HepG2 (cell line): ENCODE results near the gene KXD1. TPM values are rescaled to one million over a fixed set of nuclear protein-coding genes. Genes with fewer than 3 reads are reported as not detected.

Experiments used
- ATAC-seq: fragments of 200-7000 bp; cut with Tn5 transposase; 3 replicates; pipeline ENCODE4 v1.9.1; 2020; ENCODE audit warnings: mild to moderate bottlenecking, moderate library complexity
- BruUV-seq: library from RNA; stranded (reverse); fragments of 400-500 nt; replicated peaks from 2 replicates; lab custom pipeline; 2021; lab: Mats Ljungman, UMichigan
- CTCF ChIA-PET: fragments of 300-600 bp; formaldehyde crosslinking; extraction: SDS; loops from one replicate; lab custom pipeline; 2021; ENCODE audit warnings: low total read pairs, inconsistent platforms, low intra/inter-chr PET ratio; lab: Yijun Ruan, JAX
- POLR2A ChIA-PET: fragments of 350-600 bp; sonication (Branson Sonifier 250); formaldehyde crosslinking; loops from one replicate; lab custom pipeline; 2020; ENCODE audit warnings: antibody characterized with exemption, inconsistent platforms; lab: Yijun Ruan, JAX
- DNase-seq: peaks from one replicate; pipeline ENCODE4 v3.0.0-alpha.2; 2015; ENCODE audit warnings: low spot score
- FAIRE-seq: peaks from 3 replicates; lab custom pipeline; 2011; peaks lifted over from hg19 to GRCh38; lab: Jason Lieb, UNC
- H2AFZ ChIP-seq: one replicate; pipeline ENCODE4 v1.6.1; 2011; ENCODE audit warnings: low read length, inconsistent platforms
- H3K27ac ChIP-seq: fragments of 300-600 bp; 3 replicates; pipeline ENCODE4 v1.8.0; 2011; ENCODE audit warnings: mixed run types, mild to moderate bottlenecking, mixed read lengths, low read length, inconsistent platforms; ENCODE audit not compliant: insufficient read depth; ENCODE audit errors: extremely low read length
- H3K27me3 ChIP-seq, 2 experiments: fragments of 200-600 bp in 1 of 2; 2 replicates in 1 of 2; 3 replicates in 1 of 2; pipeline versions ENCODE4 v1.6.0 to v1.8.0; 2011; ENCODE audit warnings: low read length in 2 of 2, mild to moderate bottlenecking in 2 of 2, moderate library complexity in 2 of 2, inconsistent platforms in 1 of 2; ENCODE audit not compliant: insufficient read depth in 2 of 2, control insufficient read depth in 1 of 2
- H3K36me3 ChIP-seq, 2 experiments: fragments of 200-600 bp in 1 of 2; replicated peaks in 1 of 2; 2 replicates in 1 of 2; 3 replicates in 1 of 2; pipeline versions ENCODE4 v1.5.1 to v1.8.0; 2011; ENCODE audit warnings: low read length in 2 of 2, inconsistent platforms in 1 of 2; ENCODE audit not compliant: insufficient read depth in 2 of 2, control insufficient read depth in 1 of 2
- H3K4me1 ChIP-seq: 2 replicates; pipeline ENCODE4 v1.5.1; 2012; ENCODE audit warnings: low read length, inconsistent platforms; ENCODE audit not compliant: insufficient read depth
- H3K4me2 ChIP-seq: 2 replicates; pipeline ENCODE4 v1.6.0; 2011; ENCODE audit warnings: low read depth, low read length, inconsistent platforms
- H3K4me3 ChIP-seq, 3 experiments: fragments of 200-600 bp in 1 of 3; sonication (generic), shearing (Covaris generic) in 1 of 3; replicated peaks in 1 of 3; 2 replicates each; pipeline ENCODE4 v1.5.1; 2011 to 2016; ENCODE audit warnings: low read length in 3 of 3, inconsistent platforms in 2 of 3, low read depth in 2 of 3, mild to moderate bottlenecking in 2 of 3, control low read depth in 1 of 3, mixed read lengths in 1 of 3; ENCODE audit not compliant: insufficient read depth in 1 of 3
- H3K79me2 ChIP-seq: one replicate; pipeline ENCODE4 v1.6.1; 2011; ENCODE audit warnings: low read length, inconsistent platforms; ENCODE audit not compliant: insufficient read depth
- H3K9ac ChIP-seq: 2 replicates; pipeline ENCODE4 v1.6.0; 2011; ENCODE audit warnings: mild to moderate bottlenecking, low read depth, low read length, inconsistent platforms; ENCODE audit not compliant: insufficient read depth
- H3K9me3 ChIP-seq: 2 replicates; pipeline ENCODE4 v1.5.1; 2012; ENCODE audit warnings: mild to moderate bottlenecking, low read length
- H4K20me1 ChIP-seq: 2 replicates; pipeline ENCODE4 v1.6.0; 2011; ENCODE audit warnings: inconsistent platforms, mild to moderate bottlenecking, low read length, moderate library complexity; ENCODE audit not compliant: insufficient read depth
- FOXA1 ChIP-seq, 2 experiments: fragments of 450-650 bp in 1 of 2; sonication (generic) in 1 of 2; formaldehyde crosslinking in 1 of 2; IDR thresholded peaks; 2 replicates each; pipeline versions ENCODE4 v1.4.0 to v1.6.1; 2016 to 2020; ENCODE audit warnings: missing genetic modification reagents in 1 of 2
- SAFB2 ChIP-seq: sonication (generic); formaldehyde crosslinking; IDR thresholded peaks from 2 replicates; pipeline ENCODE4 v1.5.1; 2020; ENCODE audit warnings: missing genetic modification reagents, low read depth, mild to moderate bottlenecking, borderline replicate concordance
- TOPORS ChIP-seq: sonication (generic); formaldehyde crosslinking; IDR thresholded peaks from 2 replicates; pipeline ENCODE4 v1.8.0; 2023; ENCODE audit warnings: mild to moderate bottlenecking, missing genetic modification reagents
- ZNF629 ChIP-seq: sonication (generic); formaldehyde crosslinking; conservative IDR thresholded peaks from 2 replicates; pipeline ENCODE4 v1.5.0; 2020; ENCODE audit warnings: missing genetic modification reagents
- WGBS: methylation state at CpG from one replicate; pipeline ENCODE4 v1.1.6; 2017; ENCODE audit warnings: low lambda C conversion rate; 5-methylcytosine and 5-hydroxymethylcytosine counted together
- in situ Hi-C: cut with HindIII; loops from 2 replicates; pipeline ENCODE4 v1.10.0; 2017; ENCODE audit warnings: low pct_unique_long_range_greater_than_20kb; ENCODE audit not compliant: extremely low pct_ligation_motif_present
- intact Hi-C: fragments of 100-400 bp; cut with micrococcal nuclease; formaldehyde crosslinking; loops from one replicate; pipeline ENCODE4 v1.10.0; 2022; ENCODE audit not compliant: unreplicated experiment
- polyA plus RNA-seq, 8 experiments: library from polyadenylated mRNA; depleted of rRNA in 3 of 8; stranded (reverse) in 7 of 8; unstranded in 1 of 8; fragments of >200 nt; fragmentation: Illumina TruSeq in 4 of 8; extraction: Trizol in 4 of 8; gene quantifications; 2 replicates each; pipeline versions ENCODE4 v1.2.1 to v1.2.3, GENCODE V29; 2011 to 2016; ENCODE audit warnings: low read depth in 4 of 8, missing spikeins in 1 of 8, mixed read lengths in 1 of 8; ENCODE audit not compliant: insufficient read depth in 1 of 8
- total RNA-seq, 5 experiments: library from RNA; depleted of rRNA; stranded (reverse); fragments of >200 nt; fragmentation: Illumina TruSeq; extraction: Trizol; gene quantifications; 2 replicates each; pipeline ENCODE4 v1.2.3, GENCODE V29; 2016; ENCODE audit warnings: low read depth in 1 of 5
- TF ChIP-seq, protein P1 (sequence below): sonication (generic); formaldehyde crosslinking; IDR thresholded peaks from 2 replicates; pipeline ENCODE4 v1.4.0; 2020; ENCODE audit warnings: mild to moderate bottlenecking, missing genetic modification reagents

KXD1 gene
- total and polyA plus RNA-seq, 2 of the 13 experiments (the other 11 are each of a cell fraction or from before 2014, with no cell fraction given): 44.6 to 143 TPM

DNA sequence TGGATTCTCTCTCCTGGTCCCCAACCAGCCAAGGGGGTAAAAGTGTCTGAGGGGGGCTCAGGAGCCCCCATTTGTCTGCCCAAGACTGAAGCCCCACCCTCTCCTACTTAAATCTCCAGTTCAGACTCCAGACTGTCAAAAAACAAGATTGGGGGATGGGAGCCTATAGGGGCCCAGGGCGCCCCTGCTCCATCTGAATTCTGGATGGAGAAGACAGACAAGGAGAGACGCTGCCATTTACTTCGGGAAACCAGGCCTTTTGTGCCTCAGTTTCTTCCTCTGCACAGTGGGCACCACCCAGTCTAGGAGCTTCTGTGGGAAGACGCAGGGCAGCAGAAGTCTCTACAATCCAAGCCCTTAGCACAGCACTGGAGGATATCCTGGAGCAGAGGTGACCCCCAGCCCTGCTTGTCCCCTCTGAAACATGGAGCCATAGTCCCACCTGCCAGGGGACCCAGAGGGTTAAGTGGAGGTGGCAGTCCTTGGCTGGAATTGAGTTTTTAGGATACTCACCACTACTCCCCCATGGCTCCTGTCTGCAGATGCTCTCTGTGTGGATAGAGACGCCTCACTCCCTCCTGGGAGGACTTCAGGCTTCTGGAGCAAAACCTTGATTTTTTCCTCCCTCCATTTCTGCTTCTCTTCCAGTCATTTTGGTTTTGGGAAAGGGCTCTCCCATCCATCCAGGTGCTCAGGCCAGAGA is 50.6 kb downstream of the KXD1 start:
- H3K4me1 ChIP-seq: peaks cover 70% of the 10 kb centered on the region
- WGBS: 50% methylated on average over 4 of the region's 5 CpGs
- H3K4me3 ChIP-seq: peak overlapping the region; percentile 67 to 82 (median 73)
- in situ Hi-C loops: no loop called here
- H3K9me3 ChIP-seq: no peaks in the 10 kb centered on the region
- TF ChIP-seq, protein P1, sequence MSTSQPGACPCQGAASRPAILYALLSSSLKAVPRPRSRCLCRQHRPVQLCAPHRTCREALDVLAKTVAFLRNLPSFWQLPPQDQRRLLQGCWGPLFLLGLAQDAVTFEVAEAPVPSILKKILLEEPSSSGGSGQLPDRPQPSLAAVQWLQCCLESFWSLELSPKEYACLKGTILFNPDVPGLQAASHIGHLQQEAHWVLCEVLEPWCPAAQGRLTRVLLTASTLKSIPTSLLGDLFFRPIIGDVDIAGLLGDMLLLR (CRISPR knock-in tag): no peak
- TF ChIP-seq FOXA1 (IDR thresholded peaks at IDR 0.05) (no peak), FOXA1 (CRISPR knock-in tag; IDR thresholded peaks at IDR 0.05) (no peak), SAFB2 (CRISPR knock-in tag) (no peak), TOPORS (CRISPR knock-in tag) (no peak), ZNF629 (CRISPR knock-in tag) (0 out of 2 replicates have a peak, but pooled peaks have one; percentile 42)
- TF ChIP-seq, all 625 proteins: peak for 1
- no peak for FAIRE-seq
- Histone ChIP-seq H3K36me3 (no peaks in the 10 kb centered on the region; a peak in 1 of 5 replicates), H3K79me2 (peaks cover 22% of the 10 kb centered on the region), H4K20me1 (peaks cover 18% of the 10 kb centered on the region; the same call in 1 of the 2 replicates), H3K27me3 (peaks cover 0 to 7% of the 10 kb centered on the region in 2 experiments; a peak in 2 of 5 replicates), H3K27ac (no peak overlapping the region), H2AFZ (no peak overlapping the region), H3K4me2 (peak overlapping the region; percentile 90), H3K9ac (peak overlapping the region; percentile 62; the same call in 1 of the 2 replicates)
- intact Hi-C loops: no loop called here
- no TSS peak for BruUV-seq
- ChIA-PET CTCF (no interaction called here), POLR2A (no interaction called here)
- no peak for DNase-seq
- ATAC-seq: no peak
